Skeletal muscle tissue (tissue), 4 donors: Measurements from ENCODE around the gene TEX26. TPM values are rescaled to one million over a fixed set of nuclear protein-coding genes. Genes with fewer than 3 reads are reported as not detected.
A peak's percentile ranks its signal among the peaks of the same experiment; 100 is the strongest.

Experiments used
- H3K27ac ChIP-seq: one replicate; pipeline ENCODE4 v1.7.0; 2013; ENCODE audit warnings: mild to moderate bottlenecking, low read depth, low read length, inconsistent platforms
- H3K27me3 ChIP-seq, 3 donors: one replicate each; pipeline ENCODE4 v1.7.0; 2013; ENCODE audit warnings: low read length in 3 of 3; ENCODE audit not compliant: control insufficient read depth in 3 of 3, insufficient read depth in 3 of 3
- H3K36me3 ChIP-seq, 3 donors: one replicate each; pipeline ENCODE4 v1.7.0; 2013; ENCODE audit warnings: low read length in 3 of 3; ENCODE audit not compliant: control insufficient read depth in 3 of 3, insufficient read depth in 3 of 3
- H3K4me1 ChIP-seq, 3 donors: one replicate each; pipeline ENCODE4 v1.7.0; 2013; ENCODE audit warnings: low read length in 3 of 3, mild to moderate bottlenecking in 3 of 3; ENCODE audit not compliant: control insufficient read depth in 3 of 3, insufficient read depth in 3 of 3
- H3K4me3 ChIP-seq, 3 donors: one replicate each; pipeline ENCODE4 v1.7.0; 2013; ENCODE audit warnings: low read length in 3 of 3
- H3K9ac ChIP-seq, 3 donors: one replicate each; pipeline ENCODE4 v1.7.0; 2013; ENCODE audit warnings: low read length in 3 of 3, mild to moderate bottlenecking in 3 of 3, moderate library complexity in 2 of 3, low read depth in 1 of 3
- H3K9me3 ChIP-seq, 3 donors: one replicate each; pipeline ENCODE4 v1.7.0; 2013; ENCODE audit warnings: low read length in 3 of 3; ENCODE audit not compliant: control insufficient read depth in 3 of 3
- total RNA-seq: library from RNA; depleted of rRNA; stranded (reverse); fragments of >200 nt; gene quantifications from one replicate; pipeline ENCODE4 v1.2.3, GENCODE V29; 2014
- donor health status: Osteomylitis.

Gene TEX26
- total RNA-seq, 1 donor from 2014 or later: not detected

DNA sequence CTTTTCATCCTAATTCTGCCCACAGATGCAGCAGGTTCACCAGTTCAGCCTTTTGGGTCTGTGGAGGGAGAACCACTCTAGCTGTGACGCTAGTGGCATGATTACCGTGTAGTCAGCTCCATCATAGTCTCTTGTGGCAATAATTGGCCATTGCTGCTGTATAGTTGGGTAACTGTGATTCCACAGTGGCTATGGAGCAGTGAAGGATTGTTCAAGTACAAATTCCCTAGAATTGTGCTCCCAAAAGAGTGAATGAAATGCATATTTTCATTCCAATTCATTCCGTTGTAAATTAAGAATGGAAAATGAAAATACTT, 856 bp downstream of the TEX26 start:
- Histone ChIP-seq H3K27ac (no peak overlapping the region), H3K4me3 (peak overlapping the region in 1 of 3 donors; percentile 10), H3K27me3 (peaks cover 0 to 18% (median 8%) of the 10 kb centered on the region in 3 donors), H3K9ac (no peak overlapping the region), H3K36me3 (no peaks in the 10 kb centered on the region), H3K9me3 (peaks cover 0 to 5% (median 0%) of the 10 kb centered on the region in 3 donors), H3K4me1 (peaks cover 0 to 10% (median 3%) of the 10 kb centered on the region in 3 donors)

DNA sequence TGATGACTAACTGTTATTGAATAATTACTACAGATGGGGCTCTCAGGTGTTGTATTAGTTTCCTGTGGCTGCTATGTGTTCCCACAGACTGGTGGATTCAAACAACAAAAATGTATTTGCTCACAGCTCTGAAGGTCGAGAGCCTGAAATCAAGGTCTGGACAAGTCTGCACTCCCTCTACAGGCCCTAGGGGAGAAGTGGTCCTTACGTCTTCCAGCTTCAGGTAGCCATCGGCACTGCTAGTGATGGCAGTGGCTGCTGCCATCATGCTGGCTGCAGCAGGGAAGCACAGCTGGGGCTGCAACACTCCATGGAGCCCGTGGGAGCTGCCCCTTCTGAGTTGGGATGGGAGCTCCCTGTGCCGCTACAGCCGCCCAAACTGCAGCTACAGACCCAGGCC, 1.9 kb downstream of the TEX26 start:
- peaks cover 0 to 8% (median 3%) of the 10 kb centered on the region in 3 donors for H3K4me1 ChIP-seq
- H3K9me3 ChIP-seq: peaks cover 0 to 6% (median 0%) of the 10 kb centered on the region in 3 donors
- H3K9ac ChIP-seq: no peak overlapping the region
- no peaks in the 10 kb centered on the region for H3K36me3 ChIP-seq
- no peak overlapping the region for H3K4me3 ChIP-seq
- H3K27me3 ChIP-seq: peaks cover 0 to 18% (median 8%) of the 10 kb centered on the region in 3 donors
- no peak overlapping the region for H3K27ac ChIP-seq

DNA sequence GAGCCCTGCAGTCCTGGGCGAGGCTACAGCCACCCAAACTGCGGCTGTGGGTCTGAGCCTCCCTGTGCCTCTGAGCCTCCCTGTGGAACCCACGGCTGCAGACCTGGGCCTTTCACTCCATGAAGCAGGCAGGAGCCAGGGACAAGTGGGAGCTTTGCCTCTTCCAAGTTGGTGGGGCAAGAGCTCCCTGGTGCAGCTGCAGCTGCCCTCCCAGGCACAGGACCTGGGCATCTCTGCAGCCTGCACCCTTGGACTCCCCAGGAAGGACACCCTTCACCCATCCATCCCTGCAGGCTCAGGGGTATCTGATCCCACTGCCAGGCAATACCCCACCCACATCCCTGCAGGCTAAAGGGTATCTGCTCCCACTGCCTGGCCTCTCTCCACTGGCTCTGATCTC, 2.3 kb downstream of the TEX26 start:
- Histone ChIP-seq H3K4me3 (no peak overlapping the region), H3K9ac (no peak overlapping the region), H3K9me3 (peaks cover 0 to 6% (median 0%) of the 10 kb centered on the region in 3 donors), H3K27ac (no peak overlapping the region), H3K36me3 (no peaks in the 10 kb centered on the region), H3K4me1 (peaks cover 0 to 8% (median 3%) of the 10 kb centered on the region in 3 donors), H3K27me3 (peaks cover 0 to 19% (median 8%) of the 10 kb centered on the region in 3 donors)

DNA sequence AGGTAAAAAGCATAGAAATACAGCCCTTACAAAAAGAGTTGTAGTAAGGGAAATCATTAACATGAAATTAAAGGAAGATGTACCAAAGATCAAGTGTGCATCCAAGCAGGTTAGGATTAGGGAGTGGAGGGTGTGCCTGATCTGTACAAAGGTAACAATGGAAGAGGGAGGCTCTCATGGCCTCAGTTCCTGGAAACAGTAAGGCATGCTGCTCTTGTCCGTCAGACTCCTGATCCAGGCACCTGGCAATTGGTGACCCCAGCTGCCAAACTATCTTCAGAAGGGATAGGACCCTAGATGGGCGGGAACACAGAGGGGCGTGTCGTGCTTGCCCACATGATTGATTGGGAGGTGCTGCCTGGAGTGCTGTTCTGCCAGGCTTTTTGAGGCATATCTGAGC, 4.5 kb downstream of the TEX26 start:
- H3K4me3 ChIP-seq: no peak overlapping the region
- peaks cover 0 to 6% (median 0%) of the 10 kb centered on the region in 3 donors for H3K9me3 ChIP-seq
- H3K4me1 ChIP-seq: peaks cover 0 to 8% (median 3%) of the 10 kb centered on the region in 3 donors
- no peaks in the 10 kb centered on the region for H3K36me3 ChIP-seq
- no peak overlapping the region for H3K9ac ChIP-seq
- peaks cover 0 to 21% (median 8%) of the 10 kb centered on the region in 3 donors for H3K27me3 ChIP-seq
- H3K27ac ChIP-seq: no peak overlapping the region

DNA sequence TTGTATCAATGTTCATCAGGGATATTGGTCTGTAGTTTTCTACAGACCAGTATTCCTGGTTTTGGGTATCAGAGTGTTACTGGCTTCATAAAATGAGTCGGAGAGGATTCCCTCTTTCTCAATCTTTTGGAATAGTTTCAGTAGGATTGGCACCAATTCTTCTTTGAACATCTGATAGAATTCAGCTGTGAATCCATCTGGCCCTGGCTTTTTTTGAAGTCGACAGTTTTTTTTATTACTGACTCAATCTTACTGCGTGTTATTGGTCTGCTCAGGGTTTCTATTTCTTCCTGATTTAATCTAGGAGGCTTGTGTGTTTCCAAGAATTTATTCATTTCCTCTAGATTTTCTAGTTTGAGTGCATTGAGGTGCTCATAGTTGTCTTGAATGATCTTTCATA, 11.4 kb downstream of the TEX26 start:
- Histone ChIP-seq H3K9ac (no peak overlapping the region), H3K27ac (no peak overlapping the region), H3K36me3 (no peaks in the 10 kb centered on the region), H3K4me3 (no peak overlapping the region), H3K9me3 (no peaks in the 10 kb centered on the region), H3K27me3 (peaks cover 0 to 3% (median 0%) of the 10 kb centered on the region in 3 donors), H3K4me1 (no peaks in the 10 kb centered on the region)

DNA sequence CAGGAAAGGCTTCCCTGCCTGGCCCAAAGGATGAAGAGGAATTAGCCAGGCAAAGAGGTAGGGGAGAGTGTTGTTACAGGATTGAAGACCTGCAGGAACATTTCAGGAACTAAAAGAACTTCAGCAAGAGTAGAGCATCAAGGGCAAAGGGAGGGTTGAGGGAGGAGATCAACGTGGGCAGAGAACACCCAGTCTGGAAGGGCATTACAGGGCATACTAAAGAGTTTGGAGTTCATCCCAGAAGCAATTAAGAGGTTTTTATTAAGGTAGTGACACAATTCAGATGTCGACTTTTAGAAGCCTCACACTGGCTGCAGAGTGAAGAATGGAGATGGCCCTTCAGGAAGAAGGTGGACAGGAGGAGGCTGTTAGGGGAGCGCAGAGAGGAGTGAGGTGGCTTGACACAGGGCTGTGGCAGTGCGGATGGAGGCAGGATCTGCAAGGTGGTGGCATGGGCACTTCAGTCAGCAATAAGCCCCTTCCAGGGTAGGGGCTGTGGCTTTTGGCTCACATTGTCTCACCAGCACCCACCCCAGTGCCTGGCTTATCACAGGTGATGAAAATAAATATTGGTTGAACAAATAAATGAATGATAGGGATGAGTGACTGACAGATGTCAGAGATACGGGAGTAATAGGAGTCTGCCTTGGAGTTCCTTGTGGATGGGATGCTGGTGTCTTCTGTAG, 24.9 kb downstream of the TEX26 start:
- Histone ChIP-seq H3K9ac (no peak overlapping the region), H3K4me1 (no peaks in the 10 kb centered on the region), H3K4me3 (no peak overlapping the region), H3K27me3 (no peaks in the 10 kb centered on the region), H3K9me3 (peaks cover 0 to 2% (median 0%) of the 10 kb centered on the region in 3 donors), H3K27ac (no peak overlapping the region), H3K36me3 (no peaks in the 10 kb centered on the region)

DNA sequence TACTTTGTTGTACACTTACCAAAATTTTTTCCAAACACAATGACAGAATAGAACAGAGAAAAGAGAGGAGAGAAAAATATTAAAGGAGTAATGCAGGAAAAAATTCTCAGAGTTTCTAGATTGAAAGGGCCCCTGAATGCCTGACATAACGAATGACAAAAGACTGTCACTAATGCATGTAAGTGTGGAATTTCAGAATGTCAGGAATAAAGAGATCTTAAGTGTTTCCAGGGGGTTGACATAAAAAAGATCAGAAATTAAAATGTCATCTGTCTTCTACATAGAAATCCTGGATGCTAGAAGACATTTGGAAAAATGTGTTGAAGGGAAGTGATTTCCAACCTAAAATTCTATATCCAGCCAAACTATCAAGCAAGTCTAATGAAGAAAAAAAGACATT, 27.2 kb downstream of the TEX26 start:
- H3K36me3 ChIP-seq: no peaks in the 10 kb centered on the region
- H3K27ac ChIP-seq: no peak overlapping the region
- H3K9ac ChIP-seq: no peak overlapping the region
- H3K4me3 ChIP-seq: no peak overlapping the region
- H3K27me3 ChIP-seq: peaks cover 0 to 7% (median 0%) of the 10 kb centered on the region in 3 donors
- H3K4me1 ChIP-seq: no peaks in the 10 kb centered on the region
- peaks cover 0 to 2% (median 0%) of the 10 kb centered on the region in 3 donors for H3K9me3 ChIP-seq

DNA sequence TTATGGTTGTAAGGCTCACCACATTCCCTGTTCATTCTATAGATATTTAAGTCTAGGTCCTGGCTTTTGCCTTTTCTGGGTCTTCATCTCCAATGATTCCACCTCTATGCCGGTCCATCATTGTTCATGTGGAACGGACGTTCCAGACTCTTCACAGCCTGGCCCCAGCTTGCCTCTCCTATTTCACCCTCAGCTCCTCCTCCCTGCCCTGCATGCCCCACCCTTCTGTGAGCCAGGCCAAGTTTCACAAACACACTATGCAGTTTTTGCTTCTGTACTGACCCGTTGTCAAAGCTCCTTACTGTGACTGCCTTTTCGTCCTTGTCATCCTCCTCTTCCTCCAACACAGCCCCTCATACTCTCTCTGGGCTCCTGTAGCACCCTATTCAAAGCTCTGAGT, 31.3 kb downstream of the TEX26 start:
- Histone ChIP-seq H3K9ac (peak overlapping the region in 1 of 3 donors; percentile 10), H3K4me1 (no peaks in the 10 kb centered on the region), H3K9me3 (peaks cover 0 to 2% (median 0%) of the 10 kb centered on the region in 3 donors), H3K27me3 (peaks cover 0 to 7% (median 0%) of the 10 kb centered on the region in 3 donors), H3K27ac (no peak overlapping the region), H3K36me3 (no peaks in the 10 kb centered on the region), H3K4me3 (peak overlapping the region in 1 of 3 donors; percentile 30)

DNA sequence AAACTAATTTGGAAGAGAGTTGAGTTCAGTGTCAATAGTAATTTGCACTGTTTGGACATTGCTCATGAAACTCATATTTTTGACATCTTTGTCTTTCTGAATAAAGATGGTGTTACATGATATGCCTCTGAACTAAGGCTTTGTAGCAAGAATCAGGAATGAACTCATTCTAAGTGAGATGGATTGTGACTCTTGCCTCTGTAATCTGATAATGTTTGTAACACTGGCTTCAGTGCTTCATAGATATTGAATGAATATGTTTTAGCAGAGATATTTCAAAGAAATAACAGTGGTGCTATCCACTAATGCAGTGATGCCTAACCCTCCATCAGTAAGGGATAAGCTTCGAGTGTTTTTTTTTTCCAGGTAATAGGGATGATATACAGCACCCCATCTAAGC, 32.9 kb downstream of the TEX26 start:
- H3K27me3 ChIP-seq: peaks cover 0 to 7% (median 0%) of the 10 kb centered on the region in 3 donors
- no peak overlapping the region for H3K4me3 ChIP-seq
- no peak overlapping the region for H3K27ac ChIP-seq

DNA sequence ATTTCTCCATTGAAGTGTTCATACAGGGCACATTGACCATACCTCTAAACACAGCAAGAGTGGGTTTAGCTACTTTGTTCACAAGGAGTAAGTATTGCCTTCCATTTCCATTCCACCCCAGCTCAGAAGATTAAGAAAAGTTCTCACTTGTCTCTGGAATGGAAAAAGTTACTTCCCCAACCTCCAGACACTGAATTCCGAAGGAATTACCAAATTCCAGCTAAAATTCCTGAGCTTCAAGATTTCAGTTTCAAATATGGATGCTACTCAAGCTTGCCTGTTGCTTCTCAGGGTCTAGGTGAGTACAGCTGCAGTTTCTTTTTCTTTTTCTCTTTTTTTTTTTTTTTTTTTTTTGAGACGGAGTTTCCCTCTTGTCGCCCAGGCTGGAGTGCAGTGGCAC, 33.6 kb downstream of the TEX26 start:
- Histone ChIP-seq H3K4me1 (no peaks in the 10 kb centered on the region), H3K9ac (no peak overlapping the region), H3K27me3 (peaks cover 0 to 10% (median 0%) of the 10 kb centered on the region in 3 donors), H3K4me3 (no peak overlapping the region), H3K36me3 (no peaks in the 10 kb centered on the region), H3K9me3 (no peaks in the 10 kb centered on the region), H3K27ac (no peak overlapping the region)

More for the DNA sequence above, 32.9 kb downstream of the TEX26 start:
- H3K9me3 ChIP-seq: no peaks in the 10 kb centered on the region
- H3K4me1 ChIP-seq: no peaks in the 10 kb centered on the region
- H3K36me3 ChIP-seq: no peaks in the 10 kb centered on the region
- no peak overlapping the region for H3K9ac ChIP-seq
